Measurements from ENCODE around the gene CENPP. TPM values are rescaled to one million over a fixed set of nuclear protein-coding genes. Genes with fewer than 3 reads are reported as not detected.

CENPP gene
- total RNA-seq, 4 donors from 2014 or later, result 0.88 to 12.0 (median 4.3) TPM

- H3K36me3 ChIP-seq, result no peaks in the 10 kb centered on the region
- no peak overlapping the region for H3K4me3 ChIP-seq
- H3K27me3 ChIP-seq, result no peaks in the 10 kb centered on the region
- no peak for TF ChIP-seq POLR2A (IDR thresholded peaks at IDR 0.05)
- no peak for TF ChIP-seq CTCF (IDR thresholded peaks at IDR 0.05)
- H3K9me3 ChIP-seq, result no peaks in the 10 kb centered on the region
- no peak for DNase-seq
- H3K27ac ChIP-seq, result peak overlapping the region; percentile 81 to 96
- peaks cover 4 to 7% of the 10 kb centered on the region in 2 donors for H3K4me1 ChIP-seq
- intact Hi-C loops (cut with DNase I; ENCODE audit: low total_unique reads), result no loop called here
These were observed 153.6 kb downstream of the CENPP start for GRCh38 chr9:92479346-92479745.

DNA sequence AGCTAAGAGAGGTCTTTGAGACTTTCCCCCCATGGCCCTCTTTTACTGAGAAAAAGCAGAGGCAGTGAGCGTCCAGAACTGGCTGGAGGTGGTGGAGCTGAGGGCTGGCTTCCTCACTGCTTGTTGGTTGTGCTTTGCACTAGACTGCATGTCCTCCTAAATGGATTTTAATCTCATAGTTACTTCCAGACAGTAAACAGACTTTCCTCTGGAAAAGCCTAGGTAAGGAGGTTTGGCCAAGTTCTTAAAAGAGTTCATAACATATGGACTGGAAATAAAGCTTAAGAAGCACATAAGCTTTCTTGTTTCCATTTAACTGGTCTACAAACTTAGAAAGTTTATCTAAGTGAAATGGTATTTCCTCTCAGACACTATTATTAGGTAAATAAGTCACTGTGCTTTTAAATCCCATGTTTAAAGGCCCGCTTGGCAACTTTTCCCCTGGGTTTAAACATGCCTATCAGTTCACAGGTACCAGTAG is 154.6 kb downstream of the CENPP start:
- Histone ChIP-seq H3K27ac (peak overlapping the region; percentile 81 to 96), H3K4me1 (peaks cover 4 to 7% of the 10 kb centered on the region in 2 donors), H3K9me3 (no peaks in the 10 kb centered on the region), H3K4me3 (peak overlapping the region; percentile 19 to 22), H3K36me3 (no peaks in the 10 kb centered on the region), H3K27me3 (no peaks in the 10 kb centered on the region)
- intact Hi-C loops (cut with DNase I; ENCODE audit: low total_unique reads), result no loop called here
- DNase-seq, result peak in 1 of 2 donors; percentile 80
- TF ChIP-seq POLR2A (IDR thresholded peaks at IDR 0.05) (peak; percentile 39 to 49), CTCF (IDR thresholded peaks at IDR 0.05) (no peak)

DNA sequence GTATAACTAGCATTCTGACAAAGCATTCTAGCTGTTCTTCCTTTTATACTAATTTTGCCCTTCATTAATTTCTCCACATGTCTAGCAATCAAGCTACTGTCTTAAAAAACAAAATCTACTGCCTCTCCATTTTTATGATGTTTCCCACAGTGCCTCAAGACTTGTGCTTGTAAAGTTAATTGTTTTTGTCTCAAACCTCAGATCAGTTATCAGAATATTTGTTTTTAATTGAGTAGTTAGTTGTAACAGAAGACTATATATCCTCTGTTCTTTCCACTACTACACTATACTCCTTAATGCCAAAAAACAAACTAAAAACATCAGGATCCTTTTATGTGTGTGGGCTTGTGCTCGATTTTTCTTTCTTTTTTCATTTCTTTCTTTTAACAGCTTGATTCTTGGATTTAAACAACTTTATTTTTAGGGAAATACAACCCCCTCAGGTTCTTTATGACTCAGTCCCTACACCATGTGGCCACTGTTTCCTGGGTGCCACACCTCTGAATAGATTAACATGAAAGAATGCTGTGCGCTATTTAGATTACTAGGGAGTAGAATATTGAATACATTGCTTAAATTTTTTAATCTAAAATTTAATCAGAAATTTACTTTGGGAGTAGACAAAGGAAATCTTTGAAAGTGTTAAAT is 155.4 kb downstream of the CENPP start:
- Histone ChIP-seq H3K27ac (peak overlapping the region; percentile 81 to 96), H3K9me3 (no peaks in the 10 kb centered on the region), H3K4me3 (peak overlapping the region; percentile 19 to 22), H3K36me3 (no peaks in the 10 kb centered on the region), H3K4me1 (peaks cover 4 to 7% of the 10 kb centered on the region in 2 donors), H3K27me3 (no peaks in the 10 kb centered on the region)
- TF ChIP-seq CTCF (IDR thresholded peaks at IDR 0.05), result no peak
- TF ChIP-seq POLR2A (IDR thresholded peaks at IDR 0.05), result no peak
- no peak for DNase-seq
- intact Hi-C loops (cut with DNase I; ENCODE audit: low total_unique reads), result no loop called here

DNA sequence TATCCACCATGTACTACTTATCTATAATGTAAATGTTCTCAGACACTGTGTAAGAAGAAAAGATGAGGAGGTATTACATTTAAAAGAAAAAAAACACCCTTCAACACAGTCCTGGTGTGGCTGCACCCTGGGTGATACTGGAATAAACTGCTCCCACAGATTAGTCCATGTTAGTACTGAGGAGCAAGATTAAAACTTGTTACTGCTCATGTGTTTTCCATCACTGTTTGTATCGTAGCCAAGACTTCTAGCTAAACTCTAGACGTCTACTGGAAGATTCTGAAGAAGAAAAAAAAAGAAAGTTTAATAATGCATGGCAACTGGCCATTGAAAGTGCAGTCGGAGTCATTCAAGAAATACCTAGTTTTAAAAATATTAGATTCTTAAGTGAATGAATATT is 156.6 kb downstream of the CENPP start, which contains the start of gene ASPN:
TSS of gene ASPN (minus strand) at position 178 of the 400 bp plus-strand sequence.
- H3K27me3 ChIP-seq, result no peaks in the 10 kb centered on the region
- no peak for DNase-seq
- H3K4me3 ChIP-seq, result peak within 1 kb of the TSS; percentile 19 to 22
- H3K4me1 ChIP-seq, result peaks cover under 1 to 7% of the 10 kb centered on the region in 2 donors
- TF ChIP-seq CTCF (IDR thresholded peaks at IDR 0.05) (no peak), POLR2A (IDR thresholded peaks at IDR 0.05) (peak in 1 of 2 donors; percentile 54)
- H3K27ac ChIP-seq, result peak within 1 kb of the TSS; percentile 81 to 96
- intact Hi-C loops (cut with DNase I; ENCODE audit: low total_unique reads), result loop anchor here (2.0 kb wide), 1 partner anchor 36 kb away; no protein-coding TSS in a partner anchor
- H3K36me3 ChIP-seq, result no peaks in the 10 kb centered on the region
- H3K9me3 ChIP-seq, result no peaks in the 10 kb centered on the region

GRCh38 chr9:92482805-92483204 is 157.1 kb downstream of the CENPP start:
- H3K27ac ChIP-seq, result peak overlapping the region; percentile 81 to 96

More at GRCh38 chr9:92482805-92483204, 157.1 kb downstream of the CENPP start:
- Histone ChIP-seq H3K4me3 (no peak overlapping the region), H3K27me3 (no peaks in the 10 kb centered on the region), H3K4me1 (peaks cover 0 to 7% of the 10 kb centered on the region in 2 donors), H3K36me3 (no peaks in the 10 kb centered on the region), H3K9me3 (no peaks in the 10 kb centered on the region)
- no peak for DNase-seq
- intact Hi-C loops (cut with DNase I; ENCODE audit: low total_unique reads), result loop anchor here (2.0 kb wide), 1 partner anchor 36 kb away; no protein-coding TSS in a partner anchor
- no peak for TF ChIP-seq CTCF (IDR thresholded peaks at IDR 0.05)
